Effector CD4-positive, alpha-beta T cell (primary cell): ENCODE results near the gene CEBPZOS.
"Not testable (repeated sequence)": the region's sequence is repeated elsewhere in the genome, so short reads cannot be mapped to it uniquely, and the experiment has no call there.

Experiments
- DNase-seq: peaks from one replicate; pipeline ENCODE4 v3.0.0-alpha.2; 2020

Gene CEBPZOS

GRCh38 chr2:37191253-37191652, 5.0 kb upstream of the CEBPZOS start:
- DNase-seq: no peak

DNA sequence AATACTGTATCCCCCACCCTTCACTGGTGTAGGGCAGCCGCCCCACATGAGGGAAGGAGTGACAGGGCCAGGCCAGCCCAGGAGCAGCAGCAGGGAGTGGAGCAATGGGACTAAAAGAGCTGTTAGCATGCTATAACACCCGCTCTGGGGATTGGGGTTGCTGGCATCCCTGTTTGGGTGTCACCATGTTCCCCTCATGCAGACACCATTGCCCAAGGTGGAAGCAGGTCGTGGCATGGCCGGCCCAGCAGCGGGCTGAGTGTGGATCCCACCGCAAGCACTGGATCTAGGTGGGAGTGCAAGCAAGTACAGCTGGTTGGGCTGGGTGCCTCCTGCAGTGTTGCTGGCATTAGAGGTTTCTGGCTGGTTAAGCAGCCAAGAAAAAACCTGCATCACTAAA, 4.5 kb upstream of the CEBPZOS start:
- DNase-seq: no peak

- DNase-seq: no peak
Measured at GRCh38 chr2:37192551-37192950, 3.7 kb upstream of the CEBPZOS start.

DNA sequence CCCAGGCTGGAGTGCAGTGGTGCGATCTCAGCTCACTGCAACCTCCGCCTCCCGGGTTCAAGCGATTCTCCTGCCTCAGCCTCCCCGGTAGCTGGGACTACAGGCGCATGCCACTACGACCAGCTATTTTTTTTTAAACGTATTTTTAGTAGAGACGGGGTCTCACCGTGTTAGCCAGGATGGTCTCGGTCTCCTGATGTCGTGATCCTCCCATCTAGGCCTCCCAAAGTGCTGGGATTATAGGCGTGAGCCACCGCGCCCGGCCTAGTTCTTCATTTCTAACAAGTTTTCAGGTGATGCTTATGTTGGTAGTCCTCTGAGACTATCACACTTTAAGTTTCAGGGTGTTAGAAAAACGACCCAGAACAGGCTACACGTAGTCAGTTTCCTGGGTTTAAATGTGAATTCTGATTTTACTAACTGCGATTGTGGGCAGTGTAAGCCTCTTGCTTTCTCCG, 405 bp upstream of the CEBPZOS start:
- not testable (repeated sequence) for DNase-seq

DNA sequence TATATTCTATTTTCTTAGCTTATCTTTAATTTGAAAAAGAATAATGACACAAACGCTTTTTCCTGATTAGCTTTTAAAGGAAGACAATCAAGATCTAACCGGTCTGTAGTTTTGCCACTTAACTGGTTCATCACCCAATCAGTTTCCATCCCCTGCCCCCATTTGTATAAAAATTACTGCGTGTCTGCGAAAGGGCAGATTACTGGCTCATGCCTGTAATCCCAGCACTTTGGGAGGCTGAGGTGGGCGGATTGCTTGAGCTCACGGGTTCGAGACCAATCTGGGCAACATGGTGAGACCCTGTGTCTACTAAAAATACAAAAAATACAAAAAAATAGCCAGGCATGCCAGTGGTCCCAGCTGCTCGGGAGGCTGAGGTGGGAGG, 2.4 kb downstream of the CEBPZOS start:
- no peak for DNase-seq

DNA sequence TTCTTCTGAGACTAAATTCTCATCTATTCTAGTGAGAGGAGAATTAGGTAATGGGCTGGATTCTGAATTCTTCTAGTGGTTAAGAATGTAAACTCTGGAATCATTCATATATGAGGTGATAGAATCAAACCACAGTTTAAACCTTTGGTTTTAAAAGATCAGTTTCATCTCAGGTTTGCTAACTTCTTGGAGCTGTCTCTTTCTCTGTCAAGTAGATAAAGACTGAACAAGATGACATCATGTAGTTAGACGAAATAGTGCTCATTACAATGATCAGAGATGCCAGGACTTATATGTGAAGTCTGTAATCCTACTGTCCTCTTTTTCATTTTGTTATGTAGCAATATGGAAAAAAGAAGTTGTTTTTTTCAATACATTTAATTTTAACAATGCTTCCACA, 4.9 kb downstream of the CEBPZOS start:
- no peak for DNase-seq

GRCh38 chr2:37201766-37202165, 5.5 kb downstream of the CEBPZOS start:
- DNase-seq: no peak

DNA sequence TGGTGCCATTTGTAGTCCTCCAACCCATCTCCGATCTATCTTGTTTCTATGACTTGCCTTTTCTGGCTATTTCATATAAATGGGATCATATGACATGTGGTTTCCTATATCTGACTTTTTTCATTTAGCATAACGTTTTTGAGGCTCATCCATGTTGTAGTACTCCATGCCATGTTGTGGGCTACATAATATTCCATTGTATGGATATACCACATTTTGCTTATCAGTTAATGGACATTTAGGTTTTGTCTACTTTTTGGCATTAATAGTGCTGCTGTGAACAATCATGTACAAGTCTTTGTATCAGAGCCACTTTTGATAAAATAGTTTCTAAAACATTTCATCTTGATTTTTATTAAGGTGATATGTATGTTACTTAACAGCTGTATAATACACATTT, 7.4 kb downstream of the CEBPZOS start:
- no peak for DNase-seq

DNA sequence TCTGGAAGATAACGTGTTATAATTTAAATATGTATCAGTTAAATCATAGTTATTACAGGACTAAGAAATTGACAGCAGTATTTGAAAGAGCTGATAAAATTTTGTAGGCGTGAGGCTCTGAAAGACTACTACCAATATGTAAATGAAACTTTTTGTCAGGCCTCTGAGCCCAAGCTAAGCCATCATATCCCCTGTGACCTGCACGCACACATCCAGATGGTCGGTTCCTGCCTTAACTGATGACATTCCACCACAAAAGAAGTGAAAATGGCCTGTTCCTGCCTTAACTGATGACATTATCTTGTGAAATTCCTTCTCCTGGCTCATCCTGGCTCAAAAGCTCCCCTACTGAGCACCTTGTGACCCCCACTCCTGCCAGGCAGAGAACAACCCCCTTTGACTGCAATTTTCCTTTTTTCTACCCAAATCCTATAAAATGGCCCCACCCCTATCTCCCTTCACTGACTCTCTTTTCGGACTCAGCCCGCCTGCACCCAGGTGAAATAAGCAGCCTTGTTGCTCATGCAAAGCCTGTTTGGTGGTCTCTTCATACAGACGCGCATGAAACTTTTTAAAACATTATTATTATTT, 8.9 kb downstream of the CEBPZOS start:
- DNase-seq: not testable (repeated sequence)

DNA sequence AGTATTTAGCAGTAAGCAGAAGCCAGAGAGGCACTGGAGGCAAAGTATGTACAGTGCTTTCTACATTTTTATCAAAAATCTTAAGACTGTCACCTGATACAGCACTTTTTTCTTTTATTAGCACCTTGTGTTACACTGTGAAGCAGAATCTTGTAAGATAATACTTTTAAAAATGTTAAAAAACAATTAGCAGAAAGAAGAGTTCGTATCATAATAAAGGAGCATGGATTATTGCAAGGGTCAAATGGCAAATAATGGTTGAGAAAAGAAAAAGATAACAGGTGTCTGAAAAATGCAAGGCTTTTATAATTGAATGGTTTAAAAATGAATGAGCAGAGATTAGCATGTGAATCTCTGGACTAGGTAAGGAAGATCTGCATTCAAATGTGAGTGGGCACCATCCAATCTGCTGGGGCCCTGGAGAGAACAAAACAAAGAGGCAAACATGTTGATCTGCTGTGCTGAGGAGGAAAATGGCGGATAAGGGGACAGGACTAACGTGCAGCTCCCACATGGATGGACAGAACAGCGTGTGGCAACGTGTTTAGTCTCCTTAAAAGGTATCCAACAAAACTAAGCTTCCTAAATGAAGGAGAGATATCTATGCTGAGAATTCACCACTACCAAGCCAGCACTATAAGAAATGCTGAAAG, 9.5 kb downstream of the CEBPZOS start:
- no peak for DNase-seq

DNA sequence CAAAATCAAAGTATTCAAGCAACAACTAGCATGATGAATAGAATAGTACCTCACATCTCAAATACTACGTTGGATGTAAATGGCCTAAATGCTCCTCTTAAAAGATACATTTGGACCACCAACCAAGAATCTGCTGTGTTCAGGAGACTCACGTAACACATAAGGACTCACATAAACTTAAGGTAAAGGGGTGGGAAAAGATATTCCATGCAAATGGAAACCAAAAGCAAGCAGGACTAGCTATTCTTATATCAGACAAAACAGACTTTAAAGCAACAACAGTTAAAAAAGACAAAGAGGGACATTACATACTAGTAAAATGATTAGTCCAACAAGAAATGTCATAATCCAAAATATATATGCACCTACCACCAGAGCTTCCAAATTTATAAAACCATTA, 10.5 kb downstream of the CEBPZOS start:
- DNase-seq: not testable (repeated sequence)

DNA sequence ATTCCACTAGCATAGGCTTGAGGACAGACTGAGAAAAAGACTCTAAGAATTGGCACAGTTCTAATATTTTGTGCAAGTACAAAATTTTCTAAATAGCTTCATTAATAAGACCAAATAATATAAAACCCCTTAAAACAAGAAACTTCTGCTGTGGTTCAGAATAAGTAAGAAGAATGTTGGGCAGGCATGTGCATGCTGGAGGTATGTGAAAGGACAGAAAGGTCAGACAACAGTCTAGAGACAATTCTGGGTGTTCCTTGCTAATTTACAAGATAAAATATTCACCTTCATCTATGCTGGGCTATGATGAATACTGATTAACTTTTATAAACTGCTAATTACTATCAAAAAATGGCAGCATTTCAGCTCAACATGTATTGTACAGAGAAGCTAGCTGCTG, 14.9 kb downstream of the CEBPZOS start:
- DNase-seq: no peak

- no peak for DNase-seq
Measured at GRCh38 chr2:37211939-37212338, 15.6 kb downstream of the CEBPZOS start.

GRCh38 chr2:37215250-37215649, 19.0 kb downstream of the CEBPZOS start:
- no peak for DNase-seq

DNA sequence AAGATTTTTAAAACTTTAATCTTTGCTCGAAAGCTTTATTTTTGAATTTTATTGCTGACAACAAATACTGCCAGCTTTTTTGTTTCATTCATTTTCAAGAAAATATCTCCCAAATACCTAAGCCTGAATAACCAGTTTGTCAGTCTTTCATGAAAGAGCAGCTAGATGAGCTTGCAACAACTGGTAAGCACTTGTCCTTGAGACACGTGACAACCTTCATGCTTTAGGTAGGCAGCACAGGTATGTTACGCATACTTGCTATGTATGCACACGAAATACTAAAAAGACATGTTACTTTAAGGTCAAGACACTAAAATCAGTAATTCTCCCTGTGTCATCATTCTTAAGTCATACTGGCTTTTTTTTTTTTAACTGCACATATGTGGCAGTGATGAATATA, 22.8 kb downstream of the CEBPZOS start:
- DNase-seq: no peak

- DNase-seq: no peak
Measured at GRCh38 chr2:37223131-37223530, 26.8 kb downstream of the CEBPZOS start.

- DNase-seq: no peak
Measured at GRCh38 chr2:37224063-37224462, 27.8 kb downstream of the CEBPZOS start.

GRCh38 chr2:37225129-37225528, 28.8 kb downstream of the CEBPZOS start:
- DNase-seq: not testable (repeated sequence)

DNA sequence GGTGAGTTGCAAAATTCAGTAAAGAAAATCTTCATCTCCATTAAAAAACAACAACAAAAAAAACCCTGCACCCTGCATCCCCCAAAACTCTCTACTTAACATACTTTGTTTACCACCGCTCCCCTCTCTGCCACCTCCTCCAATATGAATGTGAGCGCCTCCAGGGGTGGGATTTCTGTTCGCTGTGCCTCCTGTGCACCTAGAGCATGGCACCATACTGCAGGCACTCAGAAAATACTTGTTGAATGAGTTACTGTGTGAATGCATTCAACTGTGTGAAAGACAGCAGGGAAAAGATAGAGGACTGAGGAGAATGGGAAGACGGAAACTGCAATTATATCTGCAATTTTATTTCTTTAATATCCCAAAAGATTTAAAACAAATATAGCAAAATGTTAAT, 30.6 kb downstream of the CEBPZOS start:
- no peak for DNase-seq

DNA sequence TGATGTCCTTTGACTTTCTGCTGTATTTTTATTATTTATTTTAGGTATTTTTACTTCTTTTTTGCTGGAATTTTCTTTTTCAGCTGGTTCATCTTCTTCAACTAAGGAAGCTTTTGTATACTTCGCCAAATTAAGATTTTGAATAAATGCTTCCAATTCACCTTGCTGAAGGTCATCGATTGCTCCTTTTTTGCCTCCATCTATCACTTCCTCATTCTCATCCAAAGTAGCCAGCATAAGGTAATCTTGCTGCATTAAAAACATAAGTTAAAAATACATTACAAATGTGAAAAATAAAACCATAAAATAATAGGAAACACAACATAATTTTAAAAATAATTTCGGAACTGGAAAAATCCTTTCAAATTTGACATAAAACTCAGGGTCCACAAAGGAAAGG, 32.5 kb downstream of the CEBPZOS start:
- no peak for DNase-seq

DNA sequence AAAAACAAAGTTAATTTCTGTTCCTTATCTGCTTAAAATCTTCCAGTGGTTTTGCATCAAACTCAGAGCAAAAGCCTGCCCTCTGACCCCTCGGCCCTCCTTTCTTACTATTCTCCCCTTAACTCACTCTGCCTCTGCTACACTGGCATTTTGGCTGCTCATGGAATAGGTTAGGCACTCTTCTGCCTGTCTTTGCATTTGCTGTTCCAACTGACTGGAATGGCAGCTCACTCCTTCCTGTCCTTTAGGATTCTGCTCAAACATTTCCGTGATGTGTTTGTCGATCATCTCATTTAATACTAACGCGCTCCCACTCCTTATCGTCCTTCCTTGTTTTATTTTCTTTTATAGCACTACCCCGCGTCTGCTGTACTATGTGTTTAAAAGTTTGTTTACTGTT, 34.3 kb downstream of the CEBPZOS start:
- no peak for DNase-seq

- peak; percentile 84 for DNase-seq
Measured at GRCh38 chr2:37231241-37232130, 35.2 kb downstream of the CEBPZOS start, which contains the start of the genes CEBPZ and NDUFAF7. CEBPZ (minus strand) TSS chr2:37231596; CDS start chr2:37231567, 29 bp downstream. NDUFAF7 (plus strand) TSS chr2:37231658; CDS start chr2:37231706, 48 bp downstream.

DNA sequence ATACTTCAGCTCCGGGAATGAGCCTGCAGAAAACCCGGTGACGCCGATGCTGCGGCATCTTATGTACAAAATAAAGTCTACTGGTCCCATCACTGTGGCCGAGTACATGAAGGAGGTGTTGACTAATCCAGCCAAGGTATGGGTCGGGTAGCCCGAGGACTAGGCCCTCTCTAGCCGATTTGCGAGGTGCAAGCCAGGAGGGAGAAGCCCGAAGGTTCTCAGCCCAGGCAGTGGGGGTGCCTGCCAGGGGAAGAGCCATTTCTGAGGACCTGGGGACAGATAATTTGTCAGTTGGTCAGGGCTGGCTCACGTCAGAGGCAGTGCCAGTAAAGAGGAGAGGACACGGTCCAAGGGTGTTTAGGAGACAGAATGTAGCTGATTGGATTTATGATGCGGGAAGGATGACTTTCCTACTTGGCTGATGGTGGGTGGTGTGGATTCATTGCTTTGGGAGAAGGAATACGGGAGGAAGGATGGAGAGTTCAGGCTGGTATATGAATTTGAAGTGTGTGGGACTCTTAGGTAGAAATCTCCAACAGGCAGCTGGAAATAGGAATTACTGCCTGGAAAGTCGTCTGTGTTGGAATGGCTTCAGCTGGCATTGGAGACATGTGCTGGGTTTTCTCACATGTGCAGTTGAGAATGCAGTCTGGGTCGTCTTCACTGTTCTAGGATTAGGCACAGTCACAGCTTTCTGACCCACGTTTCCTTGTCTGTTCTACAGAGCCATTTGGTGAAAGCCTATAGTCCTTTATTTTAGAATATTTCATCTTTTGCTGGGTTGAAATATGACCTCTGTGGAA, 36.0 kb downstream of the CEBPZOS start:
- no peak for DNase-seq
